ENCODE results near the gene SPEF1. TPM values are rescaled to one million over a fixed set of nuclear protein-coding genes. Genes with fewer than 3 reads are reported as not detected.

SPEF1 gene
- total and polyA plus RNA-seq, 2 of the 13 experiments (the other 11 are each of a cell fraction or from before 2014, with no cell fraction given): 0.11 to 0.27 TPM

DNA sequence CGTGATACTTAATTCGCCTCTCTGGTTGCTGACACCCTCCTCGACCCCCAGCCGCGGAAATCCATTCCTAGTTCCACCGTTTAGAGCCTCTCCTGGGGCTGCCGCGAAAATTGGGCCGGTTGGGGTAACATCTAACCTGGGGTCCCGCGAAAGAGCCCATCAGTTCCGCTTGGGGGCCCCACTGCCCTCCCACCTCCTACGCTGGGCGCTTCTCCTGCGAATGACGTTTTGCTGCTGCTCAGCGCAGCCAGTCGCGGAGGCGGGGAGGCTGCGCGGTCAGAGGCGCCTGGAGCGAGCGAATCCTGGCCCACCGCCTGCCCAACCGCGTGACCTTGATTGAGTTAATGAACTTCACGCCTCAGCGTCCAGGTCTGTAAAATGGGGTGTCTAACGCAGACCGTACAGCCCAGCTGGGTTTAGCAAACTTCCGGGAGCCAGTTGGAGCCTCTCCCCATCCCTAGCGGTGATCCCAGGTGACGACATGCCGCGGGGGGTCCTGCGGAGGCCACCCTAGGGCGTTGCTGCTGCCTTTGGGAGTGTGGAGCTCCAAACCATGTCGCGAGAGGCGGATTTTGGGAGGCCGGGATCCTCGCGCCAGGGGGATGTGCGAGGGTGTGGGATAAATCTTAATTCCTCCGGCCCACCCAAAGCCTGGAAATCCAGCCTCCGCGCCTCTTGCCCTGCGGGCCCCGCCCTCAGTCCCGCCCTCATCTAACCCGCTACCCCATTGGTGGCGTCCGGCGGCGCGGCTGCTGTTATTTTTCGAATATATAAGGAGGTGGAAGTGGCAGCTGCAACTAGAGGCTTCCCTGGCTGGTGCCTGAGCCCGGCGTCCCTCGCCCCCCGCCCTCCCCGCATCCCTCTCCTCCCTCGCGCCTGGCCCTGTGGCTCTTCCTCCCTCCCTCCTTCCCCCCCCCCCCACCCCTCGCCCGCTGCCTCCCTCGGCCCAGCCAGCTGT, 14.5 kb upstream of the SPEF1 start, which contains the start of gene CDC25B (continued):
- no peak for TF ChIP-seq NR1H2 (CRISPR knock-in tag; IDR thresholded peaks at IDR 0.05; ENCODE audit: borderline replicate concordance, low read depth)
- TF ChIP-seq TBP (CRISPR knock-in tag; IDR thresholded peaks at IDR 0.05): no peak
- TF ChIP-seq SMC3 (IDR thresholded peaks at IDR 0.05; ENCODE audit: low read length): no peak
- TF ChIP-seq ELF1 (CRISPR knock-in tag; IDR thresholded peaks at IDR 0.05): peak; percentile 77
- no peak for TF ChIP-seq RFX1 (IDR thresholded peaks at IDR 0.05)
- peak; percentile 87 for TF ChIP-seq XRCC5 (optimal IDR thresholded peaks at IDR 0.05; ENCODE audit: low read length)
- no peak for TF ChIP-seq KLF15 (CRISPR knock-in tag; IDR thresholded peaks at IDR 0.05; ENCODE audit: borderline replicate concordance)
- no peak for TF ChIP-seq ZNF720 (CRISPR knock-in tag; IDR thresholded peaks at IDR 0.05)
- TF ChIP-seq, protein P1, sequence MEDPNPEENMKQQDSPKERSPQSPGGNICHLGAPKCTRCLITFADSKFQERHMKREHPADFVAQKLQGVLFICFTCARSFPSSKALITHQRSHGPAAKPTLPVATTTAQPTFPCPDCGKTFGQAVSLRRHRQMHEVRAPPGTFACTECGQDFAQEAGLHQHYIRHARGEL (CRISPR knock-in tag; IDR thresholded peaks at IDR 0.05): peak; percentile 77; the same call in 1 of the 2 replicates
- TF ChIP-seq, protein P2, sequence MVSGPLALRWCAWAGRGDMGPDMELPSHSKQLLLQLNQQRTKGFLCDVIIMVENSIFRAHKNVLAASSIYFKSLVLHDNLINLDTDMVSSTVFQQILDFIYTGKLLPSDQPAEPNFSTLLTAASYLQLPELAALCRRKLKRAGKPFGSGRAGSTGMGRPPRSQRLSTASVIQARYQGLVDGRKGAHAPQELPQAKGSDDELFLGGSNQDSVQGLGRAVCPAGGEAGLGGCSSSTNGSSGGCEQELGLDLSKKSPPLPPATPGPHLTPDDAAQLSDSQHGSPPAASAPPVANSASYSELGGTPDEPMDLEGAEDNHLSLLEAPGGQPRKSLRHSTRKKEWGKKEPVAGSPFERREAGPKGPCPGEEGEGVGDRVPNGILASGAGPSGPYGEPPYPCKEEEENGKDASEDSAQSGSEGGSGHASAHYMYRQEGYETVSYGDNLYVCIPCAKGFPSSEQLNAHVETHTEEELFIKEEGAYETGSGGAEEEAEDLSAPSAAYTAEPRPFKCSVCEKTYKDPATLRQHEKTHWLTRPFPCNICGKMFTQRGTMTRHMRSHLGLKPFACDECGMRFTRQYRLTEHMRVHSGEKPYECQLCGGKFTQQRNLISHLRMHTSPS (CRISPR knock-in tag; IDR thresholded peaks at IDR 0.05; ENCODE audit: low read depth): no peak
- TF ChIP-seq ZNF10 (CRISPR knock-in tag; IDR thresholded peaks at IDR 0.05; ENCODE audit: borderline replicate concordance, low read depth): no peak
- TF ChIP-seq, protein P3, sequence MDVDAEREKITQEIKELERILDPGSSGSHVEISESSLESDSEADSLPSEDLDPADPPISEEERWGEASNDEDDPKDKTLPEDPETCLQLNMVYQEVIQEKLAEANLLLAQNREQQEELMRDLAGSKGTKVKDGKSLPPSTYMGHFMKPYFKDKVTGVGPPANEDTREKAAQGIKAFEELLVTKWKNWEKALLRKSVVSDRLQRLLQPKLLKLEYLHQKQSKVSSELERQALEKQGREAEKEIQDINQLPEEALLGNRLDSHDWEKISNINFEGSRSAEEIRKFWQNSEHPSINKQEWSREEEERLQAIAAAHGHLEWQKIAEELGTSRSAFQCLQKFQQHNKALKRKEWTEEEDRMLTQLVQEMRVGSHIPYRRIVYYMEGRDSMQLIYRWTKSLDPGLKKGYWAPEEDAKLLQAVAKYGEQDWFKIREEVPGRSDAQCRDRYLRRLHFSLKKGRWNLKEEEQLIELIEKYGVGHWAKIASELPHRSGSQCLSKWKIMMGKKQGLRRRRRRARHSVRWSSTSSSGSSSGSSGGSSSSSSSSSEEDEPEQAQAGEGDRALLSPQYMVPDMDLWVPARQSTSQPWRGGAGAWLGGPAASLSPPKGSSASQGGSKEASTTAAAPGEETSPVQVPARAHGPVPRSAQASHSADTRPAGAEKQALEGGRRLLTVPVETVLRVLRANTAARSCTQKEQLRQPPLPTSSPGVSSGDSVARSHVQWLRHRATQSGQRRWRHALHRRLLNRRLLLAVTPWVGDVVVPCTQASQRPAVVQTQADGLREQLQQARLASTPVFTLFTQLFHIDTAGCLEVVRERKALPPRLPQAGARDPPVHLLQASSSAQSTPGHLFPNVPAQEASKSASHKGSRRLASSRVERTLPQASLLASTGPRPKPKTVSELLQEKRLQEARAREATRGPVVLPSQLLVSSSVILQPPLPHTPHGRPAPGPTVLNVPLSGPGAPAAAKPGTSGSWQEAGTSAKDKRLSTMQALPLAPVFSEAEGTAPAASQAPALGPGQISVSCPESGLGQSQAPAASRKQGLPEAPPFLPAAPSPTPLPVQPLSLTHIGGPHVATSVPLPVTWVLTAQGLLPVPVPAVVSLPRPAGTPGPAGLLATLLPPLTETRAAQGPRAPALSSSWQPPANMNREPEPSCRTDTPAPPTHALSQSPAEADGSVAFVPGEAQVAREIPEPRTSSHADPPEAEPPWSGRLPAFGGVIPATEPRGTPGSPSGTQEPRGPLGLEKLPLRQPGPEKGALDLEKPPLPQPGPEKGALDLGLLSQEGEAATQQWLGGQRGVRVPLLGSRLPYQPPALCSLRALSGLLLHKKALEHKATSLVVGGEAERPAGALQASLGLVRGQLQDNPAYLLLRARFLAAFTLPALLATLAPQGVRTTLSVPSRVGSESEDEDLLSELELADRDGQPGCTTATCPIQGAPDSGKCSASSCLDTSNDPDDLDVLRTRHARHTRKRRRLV (CRISPR knock-in tag; IDR thresholded peaks at IDR 0.05): 0 out of 2 replicates have a peak, but pooled peaks have one; percentile 14
- 0 out of 2 replicates have a peak, but pooled peaks have one; percentile 38 for TF ChIP-seq ZNF839 (CRISPR knock-in tag; IDR thresholded peaks at IDR 0.05; ENCODE audit: borderline replicate concordance)
- TF ChIP-seq ZFP62 (CRISPR knock-in tag; IDR thresholded peaks at IDR 0.05): no peak
- TF ChIP-seq GABPA (IDR thresholded peaks at IDR 0.05; ENCODE audit: low read depth, low read length): no peak
- TF ChIP-seq GABPA (CRISPR knock-in tag; IDR thresholded peaks at IDR 0.05; ENCODE audit: low read depth): peak; percentile 72
- TF ChIP-seq ZNF629 (CRISPR knock-in tag; conservative IDR thresholded peaks at IDR 0.05): peak; percentile 100
- no peak for TF ChIP-seq NKX3-1 (CRISPR knock-in tag; IDR thresholded peaks at IDR 0.05)
- TF ChIP-seq ZFYVE20 (CRISPR knock-in tag; IDR thresholded peaks at IDR 0.05; ENCODE audit: borderline replicate concordance, low read depth): no peak
- TF ChIP-seq ZSCAN20 (CRISPR knock-in tag; IDR thresholded peaks at IDR 0.05; ENCODE audit: borderline replicate concordance): 0 out of 2 replicates have a peak, but pooled peaks have one; percentile 30
- peak; percentile 14; the same call in 1 of the 2 replicates for TF ChIP-seq RFXAP (CRISPR knock-in tag; IDR thresholded peaks at IDR 0.05; ENCODE audit: borderline replicate concordance)
- TF ChIP-seq MZF1 (CRISPR knock-in tag; IDR thresholded peaks at IDR 0.05; ENCODE audit: borderline replicate concordance): peak; percentile 76; the same call in 1 of the 2 replicates
- no peak for TF ChIP-seq HDAC6 (IDR thresholded peaks at IDR 0.05; ENCODE audit: low read depth, low read length)
